A549 treated with GW870086 at 1 μM for 4 hours (cell line): ENCODE measurements around the gene MCOLN3. TPM values are rescaled to one million over a fixed set of nuclear protein-coding genes. Genes with fewer than 3 reads are reported as not detected.

Experiments used
- total RNA-seq: library from RNA; stranded (reverse); fragments of 200-300 nt; extraction: Qiagen RNA extraction; gene quantifications from 5 replicates; pipeline ENCODE4 v1.2.3, GENCODE V29; 2022; ENCODE audit warnings: low read depth

Gene MCOLN3, protein sequence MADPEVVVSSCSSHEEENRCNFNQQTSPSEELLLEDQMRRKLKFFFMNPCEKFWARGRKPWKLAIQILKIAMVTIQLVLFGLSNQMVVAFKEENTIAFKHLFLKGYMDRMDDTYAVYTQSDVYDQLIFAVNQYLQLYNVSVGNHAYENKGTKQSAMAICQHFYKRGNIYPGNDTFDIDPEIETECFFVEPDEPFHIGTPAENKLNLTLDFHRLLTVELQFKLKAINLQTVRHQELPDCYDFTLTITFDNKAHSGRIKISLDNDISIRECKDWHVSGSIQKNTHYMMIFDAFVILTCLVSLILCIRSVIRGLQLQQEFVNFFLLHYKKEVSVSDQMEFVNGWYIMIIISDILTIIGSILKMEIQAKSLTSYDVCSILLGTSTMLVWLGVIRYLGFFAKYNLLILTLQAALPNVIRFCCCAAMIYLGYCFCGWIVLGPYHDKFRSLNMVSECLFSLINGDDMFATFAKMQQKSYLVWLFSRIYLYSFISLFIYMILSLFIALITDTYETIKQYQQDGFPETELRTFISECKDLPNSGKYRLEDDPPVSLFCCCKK
- total RNA-seq: 2.9 to 4.7 TPM (median 3.6 TPM) in 5 replicates

GRCh38 chr1:85048296-85049064 is at the start of gene MCOLN3:
TSS of gene MCOLN3 (minus strand) at chr1:85048500. CDS start at chr1:85045360, 3,140 bp downstream.

DNA sequence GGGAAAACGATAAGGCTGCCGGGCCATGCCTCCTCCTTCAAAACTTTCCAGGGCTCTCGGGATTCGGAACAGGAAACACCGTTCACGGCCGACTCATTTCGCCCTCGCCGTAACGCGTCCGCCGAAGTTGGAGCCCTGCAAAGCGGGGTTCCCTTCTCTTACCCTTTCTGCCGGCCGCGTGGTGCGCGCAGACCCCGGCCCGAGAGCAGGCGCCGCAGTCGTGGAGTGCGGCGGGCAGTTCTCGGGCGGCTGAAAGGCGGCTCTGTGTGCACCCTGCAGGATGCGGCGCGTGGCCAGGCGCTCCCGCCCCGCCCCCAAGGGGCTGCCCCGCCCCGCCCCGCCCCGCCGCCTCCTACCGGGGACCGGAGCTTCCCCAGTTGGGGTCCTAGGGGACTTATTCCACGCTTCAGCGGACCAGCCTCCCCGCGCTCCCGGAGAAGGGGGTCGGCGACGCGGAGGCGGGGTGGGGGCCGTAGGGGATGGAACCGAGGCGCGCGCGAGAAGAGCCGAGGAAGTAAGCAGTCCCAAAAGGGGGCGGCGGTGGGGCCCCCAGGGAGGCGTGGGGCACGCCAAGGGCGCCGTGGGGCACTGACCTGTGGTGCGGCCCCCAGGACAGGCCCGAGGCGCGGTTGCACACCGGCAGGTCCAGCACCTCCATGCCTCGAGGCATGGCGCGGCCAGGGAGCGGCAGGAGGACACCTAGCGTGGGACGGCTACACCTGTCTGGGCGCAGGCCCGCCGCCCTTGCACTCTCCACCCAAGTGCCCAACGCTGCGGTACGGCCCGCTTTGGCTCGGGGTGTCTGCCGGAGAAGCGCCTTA is 51.2 kb downstream of the MCOLN3 start, which contains the start of gene MCOLN2:
MCOLN2 (minus strand) TSS at position 268 of the 821 bp plus-strand sequence; CDS start at position 27, 241 bp downstream.

Other genes with a start within 250 kb of the MCOLN3 start
- gene LPAR3, start 155.3 kb downstream of the MCOLN3 start, total RNA-seq: 0.38 to 0.75 TPM (median 0.44 TPM) in 5 replicates
- 1.2 to 2.9 TPM (median 2.1 TPM) in 5 replicates for gene MCOLN2, start 51.4 kb downstream of the MCOLN3 start, total RNA-seq
- gene SYDE2, start 152.5 kb upstream of the MCOLN3 start, total RNA-seq: 0.61 to 1.1 TPM (median 0.91 TPM) in 5 replicates
- gene C1orf52, start 211.2 kb upstream of the MCOLN3 start, total RNA-seq: 19.2 to 22.4 TPM (median 19.5 TPM) in 5 replicates
- gene BCL10, start 228.1 kb upstream of the MCOLN3 start, total RNA-seq: 14.1 to 17.5 TPM (median 17.3 TPM) in 5 replicates